Measurements from ENCODE around the gene PPP1R3E. TPM values are rescaled to one million over a fixed set of nuclear protein-coding genes. Genes with fewer than 3 reads are reported as not detected.

Gene PPP1R3E
- polyA plus RNA-seq, 3 donors: 0.81 to 16.7 (median 0.88) TPM

DNA sequence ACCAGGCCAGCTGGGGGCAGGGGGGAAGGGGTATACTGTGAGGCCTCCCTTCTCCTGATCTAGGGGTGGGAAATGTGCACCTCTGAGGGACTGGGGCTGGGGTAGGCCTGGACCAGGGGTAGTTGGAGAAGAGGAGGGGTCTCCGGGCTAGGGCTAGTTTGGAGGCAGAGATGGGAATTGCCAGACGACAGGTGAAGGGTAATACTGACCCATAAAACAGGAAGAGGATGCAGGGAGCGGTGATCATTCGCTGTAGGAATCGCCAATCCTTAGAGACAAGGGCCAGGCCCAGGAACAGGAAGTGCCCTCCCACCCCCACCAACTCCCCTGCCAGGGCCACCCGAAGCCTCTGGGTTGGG is 45.6 kb upstream of the PPP1R3E start:
- no peak overlapping the region for H3K4me3 Mint-ChIP-seq
- no peak overlapping the region for H3K27ac Mint-ChIP-seq
- DNase-seq: no peak
- Histone ChIP-seq H3K27me3 (ENCODE audit: control insufficient read depth in 2 of 2, insufficient read depth in 2 of 2, low read length in 2 of 2) (peaks cover 30 to 32% of the 10 kb centered on the region in 2 donors), H3K79me2 (ENCODE audit: insufficient read depth, low read length) (no peaks in the 10 kb centered on the region), H3K9ac (ENCODE audit: insufficient read depth, low read length, poor library complexity, severe bottlenecking) (no peak overlapping the region), H2AFZ (ENCODE audit: insufficient read depth, low read depth, low read length, poor library complexity, severe bottlenecking) (no peak overlapping the region), H4K20me1 (ENCODE audit: insufficient read depth, low read length) (no peaks in the 10 kb centered on the region), H3K4me2 (replicated peaks; ENCODE audit: extremely low read depth, low read length, poor library complexity, severe bottlenecking) (no peak overlapping the region), H3K9me3 (replicated peaks in 1 of 2; ENCODE audit: control insufficient read depth in 1 of 2, insufficient read depth in 1 of 2, low read length in 2 of 2) (peaks cover 0 to 21% of the 10 kb centered on the region in 2 donors), H3K4me3 (replicated peaks in 1 of 3; ENCODE audit: low read depth in 2 of 3, low read length in 3 of 3) (no peak overlapping the region), H3K27ac (ENCODE audit: low read depth in 1 of 2, low read length in 2 of 2) (no peak overlapping the region), H3K36me3 (replicated peaks in 1 of 2; ENCODE audit: control insufficient read depth in 1 of 2, insufficient read depth in 2 of 2, low read length in 2 of 2) (no peaks in the 10 kb centered on the region), H3K4me1 (ENCODE audit: control insufficient read depth in 1 of 2, insufficient read depth in 2 of 2, low read length in 2 of 2) (peaks cover 4 to 12% of the 10 kb centered on the region in 2 donors)
- peaks cover 9% of the 10 kb centered on the region for H3K4me1 Mint-ChIP-seq
- H3K36me3 Mint-ChIP-seq: peaks cover 0 to 9% of the 10 kb centered on the region in 2 donors
- peaks cover 33 to 41% (median 36%) of the 10 kb centered on the region in 3 donors for H3K27me3 Mint-ChIP-seq (ENCODE audit: low read depth in 3 of 3)
- intact Hi-C loops (cut with micrococcal nuclease): no loop called here
- TF ChIP-seq, protein P1, sequence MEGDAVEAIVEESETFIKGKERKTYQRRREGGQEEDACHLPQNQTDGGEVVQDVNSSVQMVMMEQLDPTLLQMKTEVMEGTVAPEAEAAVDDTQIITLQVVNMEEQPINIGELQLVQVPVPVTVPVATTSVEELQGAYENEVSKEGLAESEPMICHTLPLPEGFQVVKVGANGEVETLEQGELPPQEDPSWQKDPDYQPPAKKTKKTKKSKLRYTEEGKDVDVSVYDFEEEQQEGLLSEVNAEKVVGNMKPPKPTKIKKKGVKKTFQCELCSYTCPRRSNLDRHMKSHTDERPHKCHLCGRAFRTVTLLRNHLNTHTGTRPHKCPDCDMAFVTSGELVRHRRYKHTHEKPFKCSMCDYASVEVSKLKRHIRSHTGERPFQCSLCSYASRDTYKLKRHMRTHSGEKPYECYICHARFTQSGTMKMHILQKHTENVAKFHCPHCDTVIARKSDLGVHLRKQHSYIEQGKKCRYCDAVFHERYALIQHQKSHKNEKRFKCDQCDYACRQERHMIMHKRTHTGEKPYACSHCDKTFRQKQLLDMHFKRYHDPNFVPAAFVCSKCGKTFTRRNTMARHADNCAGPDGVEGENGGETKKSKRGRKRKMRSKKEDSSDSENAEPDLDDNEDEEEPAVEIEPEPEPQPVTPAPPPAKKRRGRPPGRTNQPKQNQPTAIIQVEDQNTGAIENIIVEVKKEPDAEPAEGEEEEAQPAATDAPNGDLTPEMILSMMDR (IDR thresholded peaks at IDR 0.05): no peak
- peaks cover 2 to 14% (median 6%) of the 10 kb centered on the region in 7 donors for H3K9me3 Mint-ChIP-seq
- 77% methylated on average over 2 of the region's 6 CpGs for WGBS (ENCODE audit: insufficient coverage)

DNA sequence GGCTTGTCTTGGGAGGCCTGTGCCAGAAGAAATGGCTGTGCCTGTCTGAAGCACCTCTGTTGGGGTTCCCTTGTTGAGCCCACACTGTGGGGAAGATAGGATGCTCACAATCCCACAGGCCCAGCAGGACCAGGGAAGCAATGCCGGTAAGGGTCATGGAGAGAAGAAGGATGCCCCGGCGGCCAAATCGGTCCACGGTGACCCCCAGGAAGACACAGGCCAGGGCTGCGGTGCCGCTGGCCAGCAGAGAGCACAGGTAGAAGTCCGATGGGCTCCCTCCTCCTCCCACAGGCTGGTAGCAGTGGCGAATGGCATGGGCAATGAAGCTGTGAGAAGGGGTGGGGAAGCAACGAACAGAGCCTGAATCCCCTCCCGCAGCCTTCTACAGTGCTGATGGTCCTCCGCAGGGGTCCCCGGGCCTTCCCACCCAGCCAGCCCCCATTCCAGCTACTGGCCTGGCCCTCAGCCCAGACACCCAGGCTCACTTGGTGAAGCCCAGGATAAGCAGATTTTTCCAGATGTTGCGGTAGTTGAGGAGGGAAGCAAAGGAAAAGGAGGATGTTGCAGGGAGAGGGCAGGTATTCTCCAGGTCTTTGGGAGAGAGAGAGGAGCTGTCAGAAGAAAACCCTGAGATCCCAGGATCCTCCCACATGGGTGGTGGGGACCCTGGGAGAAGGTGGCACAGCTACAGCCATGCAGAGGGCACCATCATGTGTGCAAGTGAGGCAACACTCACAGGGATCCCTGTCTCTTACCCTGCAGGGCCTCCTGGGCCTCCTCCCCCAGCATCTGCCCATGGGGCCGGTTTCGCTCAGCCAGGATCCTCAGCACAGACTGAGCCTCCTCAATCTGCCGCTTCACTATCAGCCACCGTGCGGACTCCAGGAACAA is 45.0 kb upstream of the PPP1R3E start:
- peaks cover 4 to 11% of the 10 kb centered on the region in 2 donors for H3K4me1 ChIP-seq (ENCODE audit: control insufficient read depth in 1 of 2, insufficient read depth in 2 of 2, low read length in 2 of 2)
- no peak overlapping the region for H3K4me3 Mint-ChIP-seq
- no peaks in the 10 kb centered on the region for H3K36me3 ChIP-seq (replicated peaks in 1 of 2; ENCODE audit: control insufficient read depth in 1 of 2, insufficient read depth in 2 of 2, low read length in 2 of 2)
- no peak overlapping the region for H3K4me3 ChIP-seq (replicated peaks in 1 of 3; ENCODE audit: low read depth in 2 of 3, low read length in 3 of 3)
- TF ChIP-seq, protein P1 (IDR thresholded peaks at IDR 0.05): no peak
- no peak overlapping the region for H2AFZ ChIP-seq (ENCODE audit: insufficient read depth, low read depth, low read length, poor library complexity, severe bottlenecking)
- WGBS (ENCODE audit: insufficient coverage): 100% methylated on average over 4 of the region's 19 CpGs
- peaks cover 0 to 16% of the 10 kb centered on the region in 2 donors for H3K9me3 ChIP-seq (replicated peaks in 1 of 2; ENCODE audit: control insufficient read depth in 1 of 2, insufficient read depth in 1 of 2, low read length in 2 of 2)
- no peak overlapping the region for H3K4me2 ChIP-seq (replicated peaks; ENCODE audit: extremely low read depth, low read length, poor library complexity, severe bottlenecking)
- H3K27me3 Mint-ChIP-seq (ENCODE audit: low read depth in 3 of 3): peaks cover 26 to 37% (median 30%) of the 10 kb centered on the region in 3 donors
- peaks cover 2 to 12% (median 6%) of the 10 kb centered on the region in 7 donors for H3K9me3 Mint-ChIP-seq
- intact Hi-C loops (cut with micrococcal nuclease): no loop called here
- H4K20me1 ChIP-seq (ENCODE audit: insufficient read depth, low read length): no peaks in the 10 kb centered on the region
- DNase-seq: no peak
- H3K79me2 ChIP-seq (ENCODE audit: insufficient read depth, low read length): no peaks in the 10 kb centered on the region
- H3K27ac Mint-ChIP-seq: no peak overlapping the region
- H3K4me1 Mint-ChIP-seq: peaks cover 5% of the 10 kb centered on the region
- peaks cover 24 to 26% of the 10 kb centered on the region in 2 donors for H3K27me3 ChIP-seq (ENCODE audit: control insufficient read depth in 2 of 2, insufficient read depth in 2 of 2, low read length in 2 of 2)
- no peak overlapping the region for H3K9ac ChIP-seq (ENCODE audit: insufficient read depth, low read length, poor library complexity, severe bottlenecking)
- no peak overlapping the region for H3K27ac ChIP-seq (ENCODE audit: low read depth in 1 of 2, low read length in 2 of 2)
- peaks cover 0 to 6% of the 10 kb centered on the region in 2 donors for H3K36me3 Mint-ChIP-seq

Measured in CD14-positive monocyte (primary cell).